HG02610 (cell line): ENCODE data around the gene TEX29.

ENCODE experiments used
- ATAC-seq: cut with Tn5 transposase; IDR thresholded peaks from one replicate; pipeline ENCODE4 v1.9.1; 2021; ENCODE audit warnings: mild to moderate bottlenecking, moderate library complexity; ENCODE audit not compliant: unreplicated experiment

The TEX29 gene

DNA sequence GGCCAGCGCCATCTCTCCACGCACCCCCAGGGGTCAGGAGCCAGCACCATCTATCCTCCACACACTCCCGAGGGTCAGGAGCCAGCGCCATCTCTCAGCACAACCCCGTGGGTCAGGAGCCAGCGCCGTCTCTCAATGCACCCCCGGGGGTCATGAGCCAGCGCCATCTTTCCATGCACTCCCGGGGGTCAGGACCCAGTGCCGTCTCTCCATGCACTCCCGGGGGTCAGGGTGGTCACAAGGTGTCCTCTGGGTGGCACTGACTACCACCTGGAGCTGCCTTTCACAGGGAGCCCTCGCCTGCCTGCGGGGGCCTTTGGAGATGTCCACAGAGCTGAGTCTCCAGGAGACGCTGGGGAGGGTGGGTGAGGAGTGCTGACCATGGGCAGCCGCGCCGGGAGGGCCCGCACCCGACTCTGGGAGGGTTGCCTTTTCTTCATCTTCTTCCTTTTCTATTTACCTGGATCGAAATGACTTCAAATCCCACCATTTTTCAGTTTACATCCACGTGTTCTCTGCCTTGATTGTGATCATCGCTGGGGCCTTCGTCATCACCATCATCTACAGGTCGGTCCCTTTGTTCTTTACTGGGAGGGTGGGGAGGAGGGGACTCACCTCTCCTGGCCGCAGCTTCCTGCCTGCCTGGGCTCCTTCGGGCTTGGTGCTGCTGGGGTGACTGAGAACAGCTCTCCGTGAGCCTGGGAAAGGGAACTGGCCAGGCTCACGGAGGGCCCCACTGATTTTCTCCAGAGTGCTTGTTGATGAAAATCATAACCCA, 19.1 kb downstream of the TEX29 start:
- no peak for ATAC-seq

DNA sequence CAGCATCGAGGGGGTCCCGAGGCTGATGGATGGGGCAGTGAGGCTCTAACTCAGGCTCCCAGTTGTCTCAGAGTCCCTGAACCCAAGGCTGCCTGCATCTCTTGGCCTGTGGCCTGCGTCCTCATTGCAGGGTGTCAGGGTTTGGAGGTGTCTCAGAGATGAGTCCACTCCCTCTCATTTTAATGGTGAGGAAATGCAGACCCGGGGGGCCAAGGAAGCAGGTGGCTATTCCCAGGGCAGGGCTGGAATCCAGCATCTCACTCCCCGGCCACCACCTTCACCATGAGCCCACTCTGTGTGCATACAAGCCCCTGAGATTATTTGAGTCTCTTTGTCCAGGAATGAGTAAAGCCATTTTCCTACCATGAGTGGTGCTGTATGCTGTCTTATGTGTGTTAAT, 21.4 kb downstream of the TEX29 start:
- no peak for ATAC-seq

DNA sequence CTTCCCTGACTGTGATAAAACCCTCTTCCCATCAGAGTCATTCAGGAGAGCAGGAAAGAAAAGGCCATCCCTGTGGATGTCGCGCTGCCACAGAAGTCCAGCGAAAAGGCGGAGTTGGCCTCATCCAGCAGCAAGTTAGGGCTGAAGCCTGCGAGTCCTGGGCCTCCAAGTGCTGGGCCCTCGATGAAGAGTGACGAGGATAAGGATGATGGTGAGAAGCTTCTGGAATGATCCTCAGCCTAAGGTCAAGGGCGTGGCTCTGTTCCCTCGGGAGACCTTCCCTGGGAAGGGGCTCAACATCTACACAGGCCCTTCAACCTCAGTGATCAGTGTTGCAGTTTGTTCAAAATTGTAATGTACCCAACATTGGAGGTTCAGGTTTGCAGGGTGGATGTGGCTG, 22.3 kb downstream of the TEX29 start:
- ATAC-seq: no peak

DNA sequence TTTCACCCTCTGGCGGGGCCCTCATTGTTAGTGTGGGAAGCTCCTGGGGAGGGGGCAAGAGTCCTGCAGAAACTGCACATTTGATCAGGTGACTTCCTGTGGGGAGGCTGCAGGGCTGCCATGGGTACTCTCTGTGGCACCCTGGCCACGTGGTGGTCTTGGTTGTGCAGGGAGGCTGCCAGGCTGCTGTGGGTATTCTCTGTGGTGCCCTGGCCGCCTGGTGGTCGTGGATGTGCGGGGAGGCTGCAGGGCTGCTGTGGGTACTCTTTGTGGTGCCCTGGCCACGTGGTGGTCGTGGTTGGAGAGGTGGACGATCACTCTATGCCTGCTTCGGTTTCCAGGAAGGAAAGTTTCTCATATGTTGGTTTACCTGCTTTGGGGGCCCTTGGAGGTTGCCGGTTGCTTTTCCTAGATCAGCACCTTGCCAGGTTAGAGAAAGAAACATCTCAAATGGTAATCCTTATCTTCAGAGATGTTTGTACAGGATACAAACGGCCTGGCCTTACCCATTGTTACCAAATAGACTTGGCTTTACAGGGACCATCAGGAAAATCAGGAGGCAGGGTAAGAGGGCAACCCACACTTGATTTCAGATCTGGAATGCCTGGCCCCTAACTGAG, 22.9 kb downstream of the TEX29 start:
- no peak for ATAC-seq

DNA sequence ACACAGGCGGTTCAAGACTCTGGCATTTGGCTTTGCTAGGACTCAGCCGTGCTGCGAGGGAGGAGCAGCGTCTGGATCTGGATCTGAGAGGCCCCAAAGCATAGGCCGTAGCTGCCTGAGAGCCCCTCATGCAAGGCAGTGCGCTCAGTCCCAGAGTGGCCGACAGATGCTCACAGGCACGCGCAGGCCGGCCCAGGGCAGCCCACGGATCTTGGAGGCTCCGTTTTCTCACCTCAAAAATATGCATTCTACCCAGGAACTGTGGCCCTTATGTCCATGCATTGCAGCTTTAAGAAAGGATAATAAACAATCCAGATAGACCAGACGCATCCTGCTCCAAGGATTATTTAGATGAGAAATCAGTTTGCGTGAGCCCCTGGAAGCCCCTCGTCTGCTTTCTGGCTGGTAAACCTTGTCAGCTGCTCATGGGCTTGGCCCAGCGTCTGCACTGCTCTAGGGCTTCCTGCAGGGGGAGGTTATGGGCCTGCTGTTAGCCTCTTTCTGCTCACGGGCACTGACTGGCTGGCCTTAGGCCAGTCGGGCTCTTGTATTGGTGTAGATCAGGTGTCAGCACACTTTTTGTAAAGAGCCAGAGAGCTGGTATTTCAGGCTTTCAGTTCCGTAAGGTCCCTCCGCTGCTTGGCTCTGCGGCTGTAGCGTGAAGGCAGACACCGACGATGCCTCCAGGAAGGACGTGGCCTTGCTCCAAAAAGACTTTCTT, 24.2 kb downstream of the TEX29 start:
- no peak for ATAC-seq

DNA sequence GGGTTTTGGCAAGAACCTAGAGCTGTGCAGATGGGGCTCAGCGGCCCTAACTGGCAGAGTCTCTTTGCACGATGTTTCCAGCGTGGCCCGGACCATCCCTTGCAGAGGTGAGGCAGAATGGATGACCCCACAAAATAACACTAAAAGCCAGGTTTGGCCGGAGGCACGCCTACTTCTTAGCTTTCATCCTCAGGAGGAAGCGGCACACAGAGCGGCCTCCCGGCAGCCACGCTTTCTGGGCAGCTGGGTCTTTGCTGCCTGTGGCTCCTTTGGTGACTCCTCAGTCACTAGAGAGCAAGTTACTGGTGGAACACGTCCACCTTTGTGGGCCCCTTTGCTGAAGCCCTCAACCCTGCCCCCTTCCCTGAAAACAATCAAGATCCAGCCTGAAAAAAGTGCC, 25.2 kb downstream of the TEX29 start:
- ATAC-seq: no peak

DNA sequence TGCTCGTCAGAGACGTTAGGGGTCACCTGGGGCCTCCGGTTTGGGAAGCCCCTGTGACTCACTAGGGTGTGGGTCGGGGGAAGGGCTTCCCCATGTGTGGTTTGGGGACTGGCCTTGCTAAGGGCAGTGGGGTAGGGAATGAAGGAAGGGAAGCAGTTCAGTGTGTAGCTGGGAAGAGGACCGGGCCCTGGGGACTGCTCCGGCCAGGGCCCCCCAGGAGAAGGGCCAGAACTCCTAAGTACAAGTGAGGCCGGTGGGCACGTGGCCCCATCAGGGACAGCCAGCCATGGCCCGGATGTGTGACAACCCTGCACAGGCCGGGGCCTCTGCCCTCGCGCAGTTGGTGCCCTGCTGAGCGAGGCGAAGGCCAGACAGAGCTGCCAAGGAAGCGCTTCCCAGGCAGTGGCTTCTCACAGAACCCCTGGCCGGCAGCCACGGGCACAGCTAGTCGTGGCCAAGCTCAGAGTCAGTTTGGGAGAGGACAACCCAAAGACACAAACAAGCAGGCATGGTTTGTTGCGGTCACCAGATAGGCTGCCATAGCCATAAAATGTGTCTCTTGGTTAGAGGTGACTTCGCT, 25.7 kb downstream of the TEX29 start:
- ATAC-seq: no peak

DNA sequence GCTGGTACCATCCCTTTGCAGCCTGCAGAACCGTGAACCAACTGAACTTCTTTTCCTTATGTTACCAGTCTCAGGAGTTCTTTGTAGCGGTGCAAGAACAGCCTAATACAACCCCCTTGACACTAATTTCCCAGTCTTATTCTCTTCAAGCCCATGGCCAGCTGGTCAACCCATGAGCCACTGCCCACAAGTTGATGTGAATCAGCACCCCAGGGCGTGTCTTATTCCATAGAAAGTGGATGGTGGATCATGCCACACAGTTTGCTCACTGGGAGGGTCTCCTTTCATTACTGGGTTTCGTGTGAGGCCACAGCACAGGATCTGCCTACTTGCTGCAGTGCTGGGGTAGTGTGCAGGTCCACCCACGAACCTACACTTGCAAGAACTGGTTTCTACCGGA, 27.0 kb downstream of the TEX29 start:
- ATAC-seq: no peak

DNA sequence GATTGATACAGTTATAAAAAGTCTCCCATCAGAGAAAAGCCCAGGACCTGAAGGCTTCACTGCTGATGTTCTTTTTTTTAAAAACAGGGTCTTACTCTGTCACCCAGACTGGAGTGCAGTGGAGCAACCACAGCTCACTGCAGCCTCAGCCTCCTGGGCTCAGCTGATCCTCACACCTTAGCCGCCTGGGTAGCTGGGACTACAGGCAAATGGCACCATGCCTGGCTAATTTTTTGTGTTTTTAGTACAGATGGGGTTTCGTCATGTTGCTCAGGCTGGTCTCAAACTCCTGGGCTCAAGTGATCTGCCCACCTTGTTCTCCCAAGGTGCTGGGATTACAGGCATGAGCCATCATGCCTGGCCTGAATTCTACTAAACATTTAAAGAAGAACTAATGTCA, 33.1 kb downstream of the TEX29 start:
- no peak for ATAC-seq

DNA sequence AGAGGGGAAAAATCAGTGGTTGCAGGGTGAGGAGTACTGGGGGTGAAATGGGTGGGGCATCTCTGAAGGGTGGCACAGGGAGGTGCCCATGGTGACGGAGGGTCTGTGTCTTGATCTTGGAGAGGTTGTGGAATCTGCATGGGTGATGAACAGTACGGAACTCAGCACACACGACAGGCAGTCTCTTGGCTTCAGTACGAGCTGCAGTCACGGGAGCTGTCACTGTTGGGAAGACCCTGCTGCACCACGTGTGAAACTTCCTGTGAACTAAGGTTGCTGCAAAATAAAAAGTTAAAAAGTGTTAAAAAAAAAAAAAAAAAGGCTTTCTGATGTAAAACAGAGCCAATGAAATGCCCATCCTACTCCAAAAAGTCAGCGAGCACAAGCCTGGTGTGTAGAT, 34.3 kb downstream of the TEX29 start:
- no peak for ATAC-seq

DNA sequence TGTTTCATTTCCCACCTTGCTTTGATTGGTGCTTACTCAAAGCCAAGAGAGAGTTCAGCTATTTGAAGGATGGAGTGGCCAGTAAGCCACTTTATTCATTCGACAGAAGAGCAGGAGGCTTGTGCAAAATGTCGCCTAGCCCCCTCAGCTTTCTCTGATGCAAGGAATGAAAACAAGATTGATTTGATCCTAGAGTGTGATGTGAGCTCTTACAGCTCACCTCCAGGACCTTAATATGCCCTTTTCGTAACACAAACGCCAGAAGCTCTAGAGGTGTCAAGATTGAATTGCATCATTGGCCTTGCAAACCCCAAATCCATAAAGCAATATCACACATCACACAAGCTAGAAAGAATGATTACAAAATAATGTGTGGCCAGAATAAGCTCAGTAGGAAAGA, 36.4 kb downstream of the TEX29 start:
- ATAC-seq: no peak

DNA sequence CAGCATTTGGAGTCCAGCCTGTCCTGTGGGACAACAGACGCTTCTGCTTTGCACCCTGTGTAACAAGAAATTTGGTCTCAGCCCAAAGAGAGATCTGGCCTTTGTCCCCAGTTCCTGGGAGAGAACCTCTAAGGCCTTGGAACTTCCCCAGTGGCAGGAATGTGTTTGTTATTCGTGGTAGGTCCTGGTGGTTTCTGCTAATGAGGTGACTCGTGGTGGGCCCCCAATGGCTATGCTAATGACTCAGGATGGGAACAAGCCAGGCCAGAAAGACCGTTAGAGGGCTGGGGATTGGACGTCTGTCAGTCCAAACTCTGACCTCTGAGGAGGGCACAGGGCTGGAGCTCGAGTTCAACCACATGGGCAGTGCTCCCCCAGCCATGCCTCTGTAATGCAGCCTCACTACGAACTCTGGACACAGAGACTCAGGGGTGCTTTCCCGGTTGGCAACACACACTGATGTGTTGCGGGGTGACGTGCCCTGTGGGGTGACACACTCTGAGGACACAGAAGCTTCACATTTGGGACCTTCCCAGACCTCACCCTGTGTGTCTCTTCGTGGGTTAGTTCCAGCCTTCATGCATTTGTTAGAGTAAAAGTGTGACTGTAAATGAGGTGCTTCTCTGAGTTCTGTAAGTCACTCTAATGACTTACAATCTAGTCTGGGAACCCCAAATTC, 38.9 kb downstream of the TEX29 start:
- no peak for ATAC-seq

DNA sequence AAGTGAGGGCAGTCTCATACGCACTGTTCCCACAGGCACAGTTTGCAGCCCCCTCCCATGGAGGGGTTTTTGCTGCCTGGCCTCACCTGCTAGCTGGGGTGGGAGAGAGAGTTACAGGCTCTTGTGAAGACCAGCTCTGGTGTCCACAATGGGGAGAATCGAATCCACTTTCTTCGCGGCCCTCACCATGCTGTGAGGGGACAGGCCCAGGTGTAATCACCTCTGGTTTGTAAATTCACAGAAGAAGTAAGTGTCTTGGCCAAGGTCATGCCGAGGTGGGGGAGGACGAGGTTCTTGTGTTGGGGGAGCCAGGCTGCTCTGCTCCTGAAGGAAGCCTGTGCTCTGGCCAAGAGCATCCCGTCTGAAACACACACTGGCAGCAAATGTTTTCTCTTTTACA, 39.5 kb downstream of the TEX29 start:
- ATAC-seq: no peak

DNA sequence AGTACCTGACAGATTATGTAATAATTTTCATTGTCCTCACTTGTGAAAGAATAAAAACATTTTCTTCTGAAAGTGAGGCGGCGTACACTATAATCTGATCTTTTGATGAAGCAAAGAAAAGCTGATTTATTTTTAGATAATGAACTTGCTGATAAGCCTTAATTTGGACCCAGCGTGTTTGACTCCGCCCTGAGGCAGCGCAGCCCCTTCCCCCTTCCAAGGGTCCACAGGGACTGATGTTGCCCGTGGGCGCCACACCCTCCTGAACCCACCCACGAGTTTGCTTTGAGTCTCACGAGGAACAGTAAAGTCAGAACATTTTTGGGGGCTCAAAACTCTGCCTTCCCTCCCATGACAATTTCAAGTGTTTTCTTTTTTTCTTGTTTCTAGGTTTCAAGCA, 40.0 kb downstream of the TEX29 start:
- no peak for ATAC-seq

DNA sequence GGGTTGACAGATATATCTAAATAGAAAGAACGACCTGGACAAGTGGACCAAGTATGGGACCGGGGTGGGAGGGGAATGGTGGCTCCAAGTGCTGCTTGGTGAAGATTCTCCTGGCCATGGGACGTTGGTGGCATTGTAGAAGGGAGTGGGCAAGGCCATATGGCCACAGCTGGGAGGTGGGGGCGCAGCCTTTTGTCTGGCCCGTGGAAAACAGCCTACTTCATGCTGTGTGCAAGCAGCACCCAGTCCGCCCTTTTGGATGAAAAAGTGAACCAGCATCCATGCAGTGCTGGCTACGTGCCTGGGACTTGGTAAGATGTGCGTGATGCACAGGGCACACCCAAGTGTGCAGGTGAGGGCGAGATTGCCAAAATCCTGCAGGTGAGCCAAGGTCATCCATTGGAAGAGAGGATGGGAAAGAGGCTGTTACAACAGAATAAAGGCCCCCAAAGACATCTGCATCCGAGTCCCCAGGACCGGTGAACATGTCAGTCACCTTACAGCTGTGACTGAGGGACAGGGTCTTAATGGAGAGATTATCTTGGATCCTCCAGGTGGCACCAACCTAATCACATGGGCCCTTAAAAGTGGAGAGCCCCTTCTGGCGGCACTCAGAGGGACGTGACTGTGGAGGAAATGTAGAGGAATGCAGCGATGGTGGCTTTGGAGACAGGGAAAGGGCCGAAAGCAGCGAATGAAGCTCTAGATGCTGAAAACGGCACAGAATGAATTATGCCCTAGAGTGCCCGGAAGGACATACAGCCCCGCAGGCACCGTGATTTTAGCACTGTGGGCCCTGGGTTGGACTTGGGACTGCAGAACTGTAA, 40.8 kb downstream of the TEX29 start:
- ATAC-seq: no peak

DNA sequence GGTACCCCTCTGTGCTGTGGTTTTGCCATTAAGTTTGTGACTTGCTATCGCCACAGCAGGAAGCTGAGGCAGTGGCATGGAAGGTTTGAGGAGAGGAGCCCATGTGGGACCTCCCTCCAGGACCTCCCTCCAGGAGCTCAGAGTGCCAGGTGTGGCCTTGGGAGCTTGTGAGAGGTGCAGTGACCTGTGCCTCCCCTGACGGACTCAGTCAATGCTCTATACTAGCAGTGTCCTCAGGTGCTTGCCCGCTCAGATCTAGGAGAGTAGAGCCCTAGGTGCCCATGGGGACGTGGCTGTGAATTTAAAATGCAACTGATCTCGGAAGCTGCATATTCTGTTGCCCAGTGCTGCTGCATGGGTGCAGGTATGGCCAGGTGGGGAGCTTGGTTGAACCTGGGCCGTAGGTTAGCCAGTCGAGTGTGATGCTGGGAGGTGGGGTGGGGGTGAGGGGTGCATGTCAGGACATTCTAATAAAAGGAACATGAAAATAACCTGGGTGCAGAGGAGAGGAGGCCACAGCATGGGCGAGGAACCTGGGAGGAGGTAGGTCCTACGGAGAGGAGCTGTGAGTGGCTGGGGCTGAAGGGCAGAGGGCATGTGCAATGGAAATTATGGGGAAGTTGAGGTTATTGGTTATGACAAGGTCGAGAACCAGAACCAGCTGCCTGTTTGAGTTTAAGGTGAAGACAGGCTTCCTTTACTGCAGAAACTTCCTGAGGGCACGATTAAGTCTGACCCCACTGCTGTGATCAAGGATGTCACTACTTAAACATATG, 41.6 kb downstream of the TEX29 start:
- no peak for ATAC-seq

DNA sequence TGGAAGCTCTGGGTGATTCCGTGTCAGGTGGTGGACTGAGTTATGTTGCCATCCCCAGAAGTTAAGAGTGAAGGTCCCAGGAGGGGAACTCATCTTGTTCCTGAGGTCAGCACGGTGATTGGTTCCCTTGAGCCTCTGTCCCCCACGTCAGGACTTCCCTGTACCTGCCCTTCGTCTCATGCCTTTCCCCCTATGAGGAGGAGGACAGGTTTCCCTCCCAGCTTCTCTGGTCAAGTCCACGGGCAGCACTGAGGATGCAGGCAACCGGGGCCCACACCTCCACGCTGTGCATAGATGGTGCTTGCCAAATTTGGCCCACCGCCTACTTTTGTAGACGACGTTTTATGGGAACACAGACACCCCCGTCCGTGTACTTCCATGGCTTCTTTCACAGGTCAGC, 42.7 kb downstream of the TEX29 start:
- no peak for ATAC-seq

DNA sequence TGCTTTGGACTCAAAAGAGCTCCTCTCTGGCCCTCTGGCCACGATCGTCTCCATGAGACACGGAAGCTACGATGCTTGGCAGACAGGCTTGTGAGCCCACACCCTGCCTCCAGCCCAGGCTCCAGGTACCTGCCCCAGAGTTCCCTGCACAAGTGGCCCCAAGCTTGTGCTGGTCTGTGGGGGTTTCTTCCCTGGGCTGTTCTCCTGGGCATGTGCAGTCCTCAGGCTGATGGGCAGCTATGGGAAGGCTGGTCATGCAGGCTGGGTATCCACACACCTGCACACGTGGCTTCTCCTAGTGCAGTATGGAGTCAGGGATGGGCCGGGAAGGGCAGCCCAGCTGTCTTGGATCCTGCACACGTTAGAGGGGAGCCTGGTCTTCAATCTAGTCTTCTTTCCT, 43.1 kb downstream of the TEX29 start:
- ATAC-seq: no peak

DNA sequence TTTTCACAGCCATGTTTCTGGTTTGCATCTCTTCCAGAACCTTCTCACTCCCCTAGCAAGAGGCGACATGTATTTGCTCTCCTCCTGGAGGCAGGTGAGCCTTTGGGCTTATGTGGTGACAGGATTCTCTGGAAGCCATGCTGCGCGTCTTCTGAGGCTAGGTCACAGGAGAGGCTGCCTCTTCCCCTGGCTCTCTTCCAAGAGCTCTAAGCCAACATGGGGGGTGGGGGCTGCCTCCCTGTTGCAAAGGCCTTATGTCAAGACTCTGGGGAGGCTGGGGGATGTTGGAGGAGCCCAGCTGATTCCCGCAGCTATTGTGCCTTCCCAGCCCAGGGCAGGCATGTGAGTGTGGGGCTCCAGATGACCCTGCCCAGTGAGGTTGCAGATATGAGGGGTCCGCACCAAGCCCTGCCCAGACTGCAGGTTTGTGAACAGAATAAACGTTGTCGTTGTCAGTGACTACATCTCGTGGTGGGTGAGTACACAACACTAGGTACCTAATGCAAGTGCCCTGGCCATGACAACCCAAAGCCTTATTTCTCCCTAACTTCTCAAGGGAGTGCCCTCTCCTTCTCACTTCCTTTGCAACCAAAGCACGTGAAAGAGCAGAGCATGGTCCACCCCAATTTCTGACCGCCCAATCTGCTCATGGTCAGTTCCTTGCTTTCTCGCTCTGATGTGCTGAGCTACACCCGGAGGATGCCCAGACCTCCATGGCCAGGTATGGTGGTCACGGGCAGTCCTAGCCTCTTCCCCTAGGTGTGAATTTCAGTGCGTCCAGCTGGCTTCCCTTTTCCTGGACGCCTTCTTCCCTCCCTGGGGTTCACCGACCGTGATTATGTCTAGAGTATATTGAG, 44.9 kb downstream of the TEX29 start:
- ATAC-seq: no peak
